GM23338 (cell line): ENCODE measurements around the gene CCIN. TPM values are rescaled to one million over a fixed set of nuclear protein-coding genes. Genes with fewer than 3 reads are reported as not detected.

Experiments used
- ATAC-seq: fragments of 200-7000 bp; cut with Tn5 transposase; 3 replicates; pipeline ENCODE4 v1.9.1; 2020
- DNase-seq: peaks from one replicate; pipeline ENCODE4 v3.0.0-alpha.2; 2015; ENCODE audit warnings: low spot score
- H2AFZ ChIP-seq: fragments of 200-600 bp; sonication (generic); 2 replicates; pipeline ENCODE4 v1.8.0; 2016; ENCODE audit warnings: antibody characterized with exemption, mild to moderate bottlenecking, moderate library complexity
- H3F3A ChIP-seq: fragments of 200-600 bp; sonication (generic); replicated peaks from 2 replicates; pipeline ENCODE4 v1.8.0; 2017; ENCODE audit warnings: antibody characterized with exemption, mixed run types, low read depth
- H3K27ac ChIP-seq: fragments of 200-600 bp; sonication (generic); 2 replicates; pipeline ENCODE4 v1.6.1; 2016; ENCODE audit warnings: low read depth
- H3K27me3 ChIP-seq: fragments of 200-600 bp; sonication (generic); 2 replicates; pipeline ENCODE4 v1.8.0; 2016; ENCODE audit warnings: mild to moderate bottlenecking, mixed run types, moderate library complexity; ENCODE audit not compliant: insufficient read depth
- H3K36me3 ChIP-seq: fragments of 200-600 bp; sonication (generic); 2 replicates; pipeline ENCODE4 v1.8.0; 2016; ENCODE audit warnings: mild to moderate bottlenecking; ENCODE audit not compliant: insufficient read depth
- H3K4me1 ChIP-seq: fragments of 200-600 bp; sonication (generic); 2 replicates; pipeline ENCODE4 v1.8.0; 2016; ENCODE audit warnings: mild to moderate bottlenecking, moderate library complexity; ENCODE audit not compliant: insufficient read depth
- H3K4me2 ChIP-seq: fragments of 200-600 bp; sonication (generic); 2 replicates; pipeline ENCODE4 v1.7.1; 2017; ENCODE audit warnings: mixed run types
- H3K4me3 ChIP-seq: fragments of 200-600 bp; sonication (generic); 2 replicates; pipeline ENCODE4 v1.6.1; 2016; ENCODE audit warnings: mixed run types
- H3K79me2 ChIP-seq: fragments of 200-600 bp; sonication (generic); replicated peaks from 2 replicates; pipeline ENCODE4 v1.8.0; 2017; ENCODE audit warnings: mild to moderate bottlenecking; ENCODE audit not compliant: insufficient read depth
- H3K9me2 ChIP-seq: fragments of 200-600 bp; sonication (generic); 2 replicates; pipeline ENCODE4 v1.8.0; 2017; ENCODE audit not compliant: insufficient read depth
- H4K20me1 ChIP-seq: fragments of 200-600 bp; sonication (generic); replicated peaks from 2 replicates; pipeline ENCODE4 v1.8.0; 2017; ENCODE audit warnings: mild to moderate bottlenecking; ENCODE audit not compliant: insufficient read depth
- H3K27ac Mint-ChIP-seq: 2 replicates; pipeline ENCODE4 v1.8.0; 2020; ENCODE audit warnings: inconsistent platforms, mild to moderate bottlenecking, moderate library complexity, mixed read lengths
- H3K27me3 Mint-ChIP-seq: 3 replicates; pipeline ENCODE4 v1.8.0; 2022; ENCODE audit warnings: low read depth, mild to moderate bottlenecking, moderate library complexity, mixed read lengths, inconsistent platforms; ENCODE audit not compliant: insufficient read depth, poor library complexity
- H3K36me3 Mint-ChIP-seq: 3 replicates; pipeline ENCODE4 v1.8.0; 2021; ENCODE audit warnings: low read depth, mild to moderate bottlenecking, inconsistent platforms, moderate library complexity, mixed read lengths
- H3K4me1 Mint-ChIP-seq: 3 replicates; pipeline ENCODE4 v1.8.0; 2020; ENCODE audit warnings: mild to moderate bottlenecking, inconsistent platforms, mixed read lengths
- H3K4me3 Mint-ChIP-seq: 3 replicates; pipeline ENCODE4 v1.8.0; 2021; ENCODE audit warnings: moderate library complexity, mild to moderate bottlenecking, inconsistent platforms, mixed read lengths
- H3K9me3 Mint-ChIP-seq: 3 replicates; pipeline ENCODE4 v1.8.0; 2020; ENCODE audit warnings: moderate library complexity, mild to moderate bottlenecking, inconsistent platforms, mixed read lengths
- ETS1 ChIP-seq: IDR thresholded peaks from 2 replicates; pipeline ENCODE4 v1.6.1; 2016; ENCODE audit warnings: antibody characterized with exemption
- EZH2 ChIP-seq: fragments of 200-600 bp; sonication (generic); IDR thresholded peaks from one replicate; pipeline ENCODE4 v1.8.0; 2017; ENCODE audit warnings: antibody characterized with exemption, mild to moderate bottlenecking, low read depth; ENCODE audit not compliant: unreplicated experiment
- NANOG ChIP-seq: IDR thresholded peaks from 2 replicates; pipeline ENCODE4 v1.6.1; 2016; ENCODE audit warnings: antibody characterized with exemption, borderline replicate concordance
- POLR2AphosphoS5 ChIP-seq: IDR thresholded peaks from 2 replicates; pipeline ENCODE4 v1.6.1; 2016; ENCODE audit warnings: antibody characterized with exemption, low read depth
- REST ChIP-seq: IDR thresholded peaks from one replicate; pipeline ENCODE4 v1.6.1; 2018; ENCODE audit warnings: antibody characterized with exemption; ENCODE audit not compliant: unreplicated experiment
- ZNF114 ChIP-seq: fragments of 250-450 bp; sonication (Bioruptor Pico); IDR thresholded peaks from 2 replicates; pipeline ENCODE4 v1.5.0; 2020; ENCODE audit warnings: mild to moderate bottlenecking, moderate library complexity
- ZNF331 ChIP-seq: fragments of 250-450 bp; sonication (Bioruptor Pico); IDR thresholded peaks from 2 replicates; pipeline ENCODE4 v1.5.0; 2020; ENCODE audit warnings: low read depth, mild to moderate bottlenecking, moderate library complexity
- polyA plus RNA-seq: library from polyadenylated mRNA; unstranded; fragments of >200 nt; fragmentation: Nextera tagmentation; extraction: Ambion mirVana; gene quantifications from 2 replicates; pipeline ENCODE4 v1.2.1, GENCODE V29; 2016
- total RNA-seq: library from RNA; depleted of rRNA; stranded (reverse); fragments of >200 nt; shearing (Covaris generic); gene quantifications from 2 replicates; pipeline ENCODE4 v1.2.3, GENCODE V29; 2014; rRNA removed

CCIN gene
- total and polyA plus RNA-seq, 2 experiments from 2014 or later, result 0.14 TPM; not detected in 1

- H3K4me2 ChIP-seq, result no peak overlapping the region
- peaks cover 12% of the 10 kb centered on the region for H4K20me1 ChIP-seq
- no peak for DNase-seq
- 0 out of 2 replicates have a peak, but pooled peaks cover 9% of the 10 kb centered on the region for H3K79me2 ChIP-seq
- no peaks in the 10 kb centered on the region; the same call in 2 of the 3 replicates for H3K9me3 Mint-ChIP-seq
- H3K27me3 ChIP-seq, result no peaks in the 10 kb centered on the region
- no peak overlapping the region for H3K4me3 ChIP-seq
- no peak overlapping the region for H3K4me3 Mint-ChIP-seq
- peaks cover 4% of the 10 kb centered on the region for H3K36me3 ChIP-seq
- H3K36me3 Mint-ChIP-seq, result peaks cover 54% of the 10 kb centered on the region
- no peak overlapping the region for H2AFZ ChIP-seq
- no peaks in the 10 kb centered on the region for H3K4me1 ChIP-seq
- no peak overlapping the region for H3K27ac ChIP-seq
- H3F3A ChIP-seq, result no peaks in the 10 kb centered on the region
- H3K4me1 Mint-ChIP-seq, result no peaks in the 10 kb centered on the region
- peaks cover 14% of the 10 kb centered on the region for H3K27me3 Mint-ChIP-seq
- ATAC-seq, result no peak
- H3K9me2 ChIP-seq, result no peaks in the 10 kb centered on the region
- TF ChIP-seq POLR2AphosphoS5, result no peak
- no peak for TF ChIP-seq ZNF114 (CRISPR knock-in tag)
- no peak for TF ChIP-seq REST
- TF ChIP-seq ZNF331 (CRISPR knock-in tag), result no peak
- TF ChIP-seq EZH2, result no peak
- no peak for TF ChIP-seq NANOG
- no peak for TF ChIP-seq ETS1
- H3K27ac Mint-ChIP-seq, result no peak overlapping the region
These were observed 49.3 kb downstream of the CCIN start for GRCh38 chr9:36218411-36218901.

Other genes starting within 250 kb of the CCIN start
- not detected in 2 replicates for gene OR2S2, start 211.2 kb upstream of the CCIN start, total RNA-seq
- gene OR2S2, start 211.2 kb upstream of the CCIN start, polyA plus RNA-seq, result not detected in 2 replicates
- 8.1 and 8.6 TPM in 2 replicates for gene RECK, start 132.5 kb upstream of the CCIN start, total RNA-seq
- 11.3 and 11.6 TPM in 2 replicates for gene RECK, start 132.5 kb upstream of the CCIN start, polyA plus RNA-seq
- gene GLIPR2, start 32.7 kb upstream of the CCIN start, total RNA-seq, result 4.4 and 5.1 TPM in 2 replicates
- 5.7 and 7.0 TPM in 2 replicates for gene GLIPR2, start 32.7 kb upstream of the CCIN start, polyA plus RNA-seq
- gene CLTA, start 21.5 kb downstream of the CCIN start, total RNA-seq, result 259 and 288 TPM in 2 replicates
- 223 and 229 TPM in 2 replicates for gene CLTA, start 21.5 kb downstream of the CCIN start, polyA plus RNA-seq
- gene GNE, start 89.1 kb downstream of the CCIN start, total RNA-seq, result 10.9 and 15.7 TPM in 2 replicates
- 2.2 and 2.3 TPM in 2 replicates for gene GNE, start 89.1 kb downstream of the CCIN start, polyA plus RNA-seq
- 60.3 and 61.9 TPM in 2 replicates for gene RNF38, start 230.9 kb downstream of the CCIN start, total RNA-seq
- 13.7 and 15.6 TPM in 2 replicates for gene RNF38, start 230.9 kb downstream of the CCIN start, polyA plus RNA-seq